Measurements from ENCODE around the gene FAAP20.

GRCh38 chr1:2168090-2168489, 26.5 kb downstream of the FAAP20 start:
- TF ChIP-seq CTCF (IDR thresholded peaks at IDR 0.05; ENCODE audit: borderline replicate concordance, extremely low read depth, low read length, poor library complexity, severe bottlenecking), result no peak
- no peak for TF ChIP-seq EZH2 (IDR thresholded peaks at IDR 0.05; ENCODE audit: borderline replicate concordance, low read depth, low read length, severe bottlenecking)

Data from DND-41 (cell line).